HTR-8/SVneo (cell line): ENCODE results near the gene ADCY6.
"Not testable (repeated sequence)": the region's sequence is repeated elsewhere in the genome, so short reads cannot be mapped to it uniquely, and the experiment has no call there.

Experiments
- DNase-seq: peaks from one replicate; pipeline ENCODE4 v3.0.0; 2011; ENCODE audit warnings: low spot score, mixed read lengths; ENCODE audit not compliant: insufficient read length
- FAIRE-seq: peaks from 2 replicates; lab custom pipeline; 2011; peaks lifted over from hg19 to GRCh38; lab: Jason Lieb, UNC

ADCY6 gene

GRCh38 chr12:48767521-48767920 is 21.4 kb downstream of the ADCY6 start:
- DNase-seq: no peak
- FAIRE-seq: no peak

GRCh38 chr12:48767047-48767446 is 21.8 kb downstream of the ADCY6 start:
- no peak for FAIRE-seq
- DNase-seq: no peak

- FAIRE-seq (no peak), DNase-seq (no peak)
Measured at GRCh38 chr12:48765753-48766162, 23.1 kb downstream of the ADCY6 start.

GRCh38 chr12:48764521-48764920 is 24.4 kb downstream of the ADCY6 start:
- FAIRE-seq (no peak), DNase-seq (no peak)

- FAIRE-seq (no peak), DNase-seq (no peak)
Measured at GRCh38 chr12:48758737-48759136, 30.2 kb downstream of the ADCY6 start.

GRCh38 chr12:48758186-48758585 is 30.7 kb downstream of the ADCY6 start:
- DNase-seq (no peak), FAIRE-seq (no peak)

GRCh38 chr12:48750769-48751356 is 38.0 kb downstream of the ADCY6 start:
- DNase-seq: no peak
- no peak for FAIRE-seq

- no peak for DNase-seq
- FAIRE-seq: no peak
Measured at GRCh38 chr12:48750215-48750614, 38.7 kb downstream of the ADCY6 start.

- FAIRE-seq: no peak
- DNase-seq: no peak
Measured at GRCh38 chr12:48744251-48745008, 44.5 kb downstream of the ADCY6 start.

- FAIRE-seq (no peak), DNase-seq (no peak)
Measured at GRCh38 chr12:48739618-48740269, 49.1 kb downstream of the ADCY6 start.

- FAIRE-seq: no peak
- DNase-seq: no peak
Measured at GRCh38 chr12:48736456-48736855, 52.4 kb downstream of the ADCY6 start.

GRCh38 chr12:48728807-48729206 is 60.1 kb downstream of the ADCY6 start:
- DNase-seq (no peak), FAIRE-seq (no peak)

- DNase-seq, FAIRE-seq: not testable (repeated sequence)
Measured at GRCh38 chr12:48720737-48721136, 68.2 kb downstream of the ADCY6 start.

- FAIRE-seq, DNase-seq: not testable (repeated sequence)
Measured at GRCh38 chr12:48720171-48720570, 68.7 kb downstream of the ADCY6 start.

- not testable (repeated sequence) for FAIRE-seq, DNase-seq
Measured at GRCh38 chr12:48719002-48719401, 69.9 kb downstream of the ADCY6 start.

GRCh38 chr12:48717252-48717695 is 71.6 kb downstream of the ADCY6 start:
- FAIRE-seq: no peak
- DNase-seq: no peak

GRCh38 chr12:48716493-48717251 is 72.2 kb downstream of the ADCY6 start, which contains the start of gene CCNT1:
TSS of gene CCNT1 (minus strand) at chr12:48716707. CDS start at chr12:48716675, 32 bp downstream.
- peak; percentile 90 for FAIRE-seq
- DNase-seq: peak; percentile 100
